ENCODE data around the gene MISFA.

DNA sequence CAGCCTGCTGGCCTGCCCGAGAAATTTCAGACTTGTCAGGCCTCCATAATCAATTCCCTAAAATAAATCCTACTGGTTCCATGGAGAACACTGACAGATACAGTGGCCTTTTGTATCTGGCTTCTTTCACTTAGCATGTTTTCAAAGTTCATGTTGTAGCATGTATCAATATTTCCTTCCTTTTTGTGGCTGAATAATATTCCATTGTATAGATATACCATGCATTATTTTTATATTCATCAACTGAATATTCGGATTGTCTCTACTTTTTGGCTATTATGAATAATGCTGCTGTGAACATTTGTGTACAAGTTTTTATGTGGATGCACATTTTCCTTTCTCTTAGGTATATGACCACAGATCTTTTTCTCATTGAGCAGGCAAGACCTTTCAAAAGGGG is 24.1 kb downstream of the MISFA start:
- TF ChIP-seq POLR2A (IDR thresholded peaks at IDR 0.05; ENCODE audit: low read depth, low read length) (no peak), POLR2AphosphoS5 (IDR thresholded peaks at IDR 0.05; ENCODE audit: low read depth, low read length) (no peak), SPI1 (IDR thresholded peaks at IDR 0.05; ENCODE audit: low read depth, low read length) (no peak), TAF1 (IDR thresholded peaks at IDR 0.05; ENCODE audit: low read depth, low read length) (no peak)
